NB4 (cell line): ENCODE measurements around the gene KYNU.

ENCODE experiments used
- CTCF ChIP-seq: IDR thresholded peaks from one replicate; pipeline ENCODE4 v1.5.1; 2012; ENCODE audit warnings: low read depth, low read length
- MAX ChIP-seq: IDR thresholded peaks from 2 replicates; pipeline ENCODE4 v1.6.1; 2011; ENCODE audit warnings: low read depth, low read length
- POLR2A ChIP-seq: IDR thresholded peaks from 2 replicates; pipeline ENCODE4 v1.6.1; 2011; ENCODE audit warnings: mild to moderate bottlenecking; ENCODE audit not compliant: insufficient read length; ENCODE audit errors: extremely low read depth

- TF ChIP-seq CTCF (no peak), POLR2A (no peak), MAX (no peak)
These were observed 33.7 kb upstream of the KYNU start for GRCh38 chr2:142843731-142844130.
